CD4-positive, alpha-beta T cell treated with Interleukin-21 for 1 hour (primary cell): Measurements from ENCODE around the gene GPR55.

ENCODE experiments used
- DNase-seq: peaks from one replicate; pipeline ENCODE4 v3.0.0-alpha.2; 2020

Gene GPR55

DNA sequence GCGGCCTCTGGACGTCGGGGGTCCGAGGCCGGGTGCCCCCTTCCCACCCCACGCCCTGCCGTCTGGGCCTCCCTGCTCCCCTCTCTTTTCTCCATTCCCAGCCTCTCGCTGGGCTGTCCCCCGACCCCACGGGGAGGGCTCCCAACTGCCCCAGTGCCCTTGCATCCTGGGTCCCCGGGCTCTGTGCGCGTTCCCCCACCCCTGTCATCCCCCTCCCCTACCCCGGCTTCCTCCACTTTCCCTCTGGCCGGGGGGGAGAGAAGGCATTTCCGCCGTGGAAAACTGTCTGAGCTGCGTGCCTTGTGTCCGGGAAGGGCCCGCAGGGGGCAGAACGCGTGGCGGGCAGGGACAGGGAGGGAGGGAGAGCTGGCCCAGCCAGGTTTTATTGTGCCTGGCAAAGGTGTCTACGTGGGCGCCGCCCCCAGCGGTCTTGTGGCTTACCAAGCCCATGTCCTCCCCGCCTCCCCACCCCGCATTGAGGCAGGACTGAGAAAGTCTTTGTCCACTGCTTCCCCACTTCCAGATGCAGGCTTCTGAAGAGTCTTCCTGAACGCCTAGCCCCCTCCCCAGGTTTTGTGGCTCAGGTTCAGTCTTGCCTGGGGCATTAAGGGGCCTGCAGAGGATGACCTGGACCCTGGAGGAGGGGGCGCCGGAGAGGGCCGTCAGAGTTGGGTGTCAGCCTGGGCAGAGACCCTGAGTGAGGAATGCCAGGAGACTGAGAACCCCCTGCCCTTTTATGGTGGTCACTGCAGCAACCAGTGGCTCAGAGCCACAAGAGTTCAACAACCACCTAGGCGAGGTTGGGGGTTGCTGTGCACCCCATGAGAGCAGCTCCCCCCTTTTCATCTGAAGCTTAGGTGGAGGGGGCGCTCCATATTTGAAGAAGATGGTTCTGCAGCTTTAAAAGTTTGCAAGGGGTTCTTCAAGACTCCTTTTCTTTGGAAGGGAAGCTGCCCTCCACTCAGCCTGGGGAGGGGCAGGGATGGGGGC, 59.0 kb downstream of the GPR55 start:
- peak; percentile 22 for DNase-seq

DNA sequence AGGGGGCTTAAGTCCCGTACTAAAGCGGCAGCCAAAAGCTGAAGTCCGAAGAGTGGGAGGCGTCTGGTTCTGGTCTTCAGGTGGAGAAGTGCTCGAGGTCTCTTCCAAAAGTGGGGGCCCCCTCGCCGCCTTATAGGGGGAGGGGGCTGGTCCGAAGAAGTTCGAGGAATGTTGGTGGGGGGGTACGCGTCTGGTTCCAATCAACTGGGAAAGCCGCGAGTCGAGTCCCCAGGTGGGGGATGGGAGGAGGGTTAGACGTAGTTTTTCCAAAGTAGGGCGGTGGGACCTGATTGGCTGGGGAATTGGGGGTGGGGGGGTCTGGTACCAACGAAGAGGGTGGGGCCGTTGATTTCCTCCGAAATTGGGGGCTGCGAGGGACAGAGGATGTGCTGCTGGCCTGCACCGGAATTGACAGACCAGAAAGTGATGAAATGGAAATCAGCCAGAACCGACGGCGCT, 59.7 kb downstream of the GPR55 start:
- DNase-seq: peak; percentile 13

- peak; percentile 77 for DNase-seq
Observed at GRCh38 chr2:230864605-230865306, 60.3 kb downstream of the GPR55 start, which contains the start of gene ITM2C. ITM2C (plus strand) TSS chr2:230864942; CDS start chr2:230865026, 84 bp downstream.

GRCh38 chr2:230864122-230864604, 60.9 kb downstream of the GPR55 start:
- DNase-seq: no peak

- DNase-seq: no peak
Observed at GRCh38 chr2:230863442-230864121, 61.5 kb downstream of the GPR55 start.

- DNase-seq: no peak
Observed at GRCh38 chr2:230863031-230863430, 62.0 kb downstream of the GPR55 start.

GRCh38 chr2:230862292-230862691, 62.8 kb downstream of the GPR55 start:
- no peak for DNase-seq

DNA sequence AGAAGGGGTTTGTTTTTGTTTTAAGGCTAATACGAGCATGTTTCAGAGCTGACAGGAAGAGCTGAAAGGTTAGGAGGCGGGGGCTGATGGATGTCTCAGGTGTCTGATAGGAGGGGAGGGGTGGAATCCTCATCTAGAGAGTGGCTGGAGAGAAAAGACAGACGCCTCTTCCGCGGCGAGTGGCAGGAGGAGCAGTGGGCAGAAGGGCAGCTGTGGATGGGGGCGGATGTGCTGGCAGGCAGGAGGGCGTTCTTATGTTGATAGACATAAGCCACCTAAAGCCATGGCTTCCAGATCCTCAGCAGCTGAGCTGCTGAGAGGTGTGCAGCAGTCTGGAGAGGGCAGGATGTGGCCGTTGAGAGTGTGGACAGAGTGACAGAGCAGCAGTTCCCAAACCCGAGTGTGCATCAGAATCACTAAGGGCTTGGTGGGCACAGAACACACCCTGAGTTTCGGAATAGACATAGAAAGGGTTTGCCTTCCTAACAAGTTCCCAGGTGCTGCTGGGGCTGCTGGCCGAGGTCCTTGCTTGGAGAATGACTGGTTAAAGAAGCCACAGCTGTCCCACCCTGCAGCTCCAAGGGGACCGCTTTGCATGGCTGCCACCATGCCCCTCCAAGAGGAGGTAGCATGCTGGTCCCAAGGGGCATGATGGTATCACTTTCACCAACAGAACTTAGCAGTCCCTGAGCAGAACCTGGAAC, 63.3 kb downstream of the GPR55 start:
- no peak for DNase-seq
